HCT116 (cell line): ENCODE results near the gene HSF2BP.

Experiments
- CEBPB ChIP-seq: IDR thresholded peaks from 2 replicates; pipeline ENCODE4 v1.6.1; 2012; ENCODE audit warnings: low read depth
- EZH2 ChIP-seq: fragments of 200-600 bp; sonication (generic); IDR thresholded peaks from 2 replicates; pipeline ENCODE4 v1.6.1; 2017; ENCODE audit warnings: antibody characterized with exemption, mixed run types
- EZH2phosphoT487 ChIP-seq: fragments of 200-600 bp; IDR thresholded peaks from 2 replicates; pipeline ENCODE4 v1.6.1; 2018; ENCODE audit warnings: antibody characterized with exemption, borderline replicate concordance
- MAX ChIP-seq: IDR thresholded peaks from 2 replicates; pipeline ENCODE4 v1.6.1; 2012
- POLR2A ChIP-seq: IDR thresholded peaks from 2 replicates; pipeline ENCODE4 v1.7.0; 2011; ENCODE audit warnings: borderline replicate concordance; ENCODE audit not compliant: insufficient read depth, insufficient read length; ENCODE audit errors: extremely low read depth
- POLR2AphosphoS5 ChIP-seq: IDR thresholded peaks from 2 replicates; pipeline ENCODE4 v1.6.1; 2011; ENCODE audit warnings: mild to moderate bottlenecking, low read depth, low read length, moderate library complexity
- REST ChIP-seq: IDR thresholded peaks from 2 replicates; pipeline ENCODE4 v1.6.1; 2012; ENCODE audit warnings: low read depth
- SRF ChIP-seq: IDR thresholded peaks from 2 replicates; pipeline ENCODE4 v1.6.1; 2012; ENCODE audit warnings: low read depth
- TCF7L2 ChIP-seq: IDR thresholded peaks from 2 replicates; pipeline ENCODE4 v1.7.0; 2011; ENCODE audit warnings: borderline replicate concordance, inconsistent platforms; ENCODE audit not compliant: insufficient read depth, insufficient read length; ENCODE audit errors: extremely low read depth
- TF ChIP-seq, protein P1 (sequence below), 3 experiments: fragments of 200-600 bp in 1 of 3; sonication (generic) in 1 of 3; IDR thresholded peaks in 2 of 3; conservative IDR thresholded peaks in 1 of 3; 2 replicates each; pipeline ENCODE4 v1.5.1; 2012 to 2017; ENCODE audit warnings: low read depth in 2 of 3, low read length in 2 of 3, antibody characterized with exemption in 1 of 3, borderline replicate concordance in 1 of 3, control low read depth in 1 of 3, mild to moderate bottlenecking in 1 of 3, mixed read lengths in 1 of 3, mixed run types in 1 of 3, moderate library complexity in 1 of 3; ENCODE audit not compliant: insufficient read depth in 1 of 3
- TF ChIP-seq, protein P2 (sequence below): IDR thresholded peaks from 2 replicates; pipeline ENCODE4 v1.6.1; 2012

DNA sequence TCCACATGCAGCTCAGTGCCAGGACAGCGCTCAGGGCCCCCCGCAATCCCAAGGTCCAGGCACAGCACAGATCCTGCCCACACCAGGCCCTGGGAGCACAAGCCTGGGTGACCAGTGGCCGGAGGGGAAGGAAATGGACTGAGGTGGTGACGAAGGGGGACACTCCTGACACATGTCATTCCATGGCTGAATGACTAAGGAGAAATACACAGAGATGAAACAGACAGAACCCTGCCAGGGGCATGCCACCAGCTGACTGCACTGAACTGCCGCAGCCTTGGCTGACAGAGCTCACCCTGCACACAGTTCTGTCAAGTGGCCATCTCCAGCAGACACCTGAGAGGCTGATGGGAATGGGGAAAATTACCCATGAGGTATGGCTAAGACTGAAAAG lies 56.1 kb downstream of the HSF2BP start:
- TF ChIP-seq EZH2 (no peak), POLR2A (no peak), TCF7L2 (no peak), EZH2phosphoT487 (no peak), CEBPB (no peak), REST (no peak), POLR2AphosphoS5 (no peak), SRF (no peak), MAX (no peak)
- TF ChIP-seq, protein P1, sequence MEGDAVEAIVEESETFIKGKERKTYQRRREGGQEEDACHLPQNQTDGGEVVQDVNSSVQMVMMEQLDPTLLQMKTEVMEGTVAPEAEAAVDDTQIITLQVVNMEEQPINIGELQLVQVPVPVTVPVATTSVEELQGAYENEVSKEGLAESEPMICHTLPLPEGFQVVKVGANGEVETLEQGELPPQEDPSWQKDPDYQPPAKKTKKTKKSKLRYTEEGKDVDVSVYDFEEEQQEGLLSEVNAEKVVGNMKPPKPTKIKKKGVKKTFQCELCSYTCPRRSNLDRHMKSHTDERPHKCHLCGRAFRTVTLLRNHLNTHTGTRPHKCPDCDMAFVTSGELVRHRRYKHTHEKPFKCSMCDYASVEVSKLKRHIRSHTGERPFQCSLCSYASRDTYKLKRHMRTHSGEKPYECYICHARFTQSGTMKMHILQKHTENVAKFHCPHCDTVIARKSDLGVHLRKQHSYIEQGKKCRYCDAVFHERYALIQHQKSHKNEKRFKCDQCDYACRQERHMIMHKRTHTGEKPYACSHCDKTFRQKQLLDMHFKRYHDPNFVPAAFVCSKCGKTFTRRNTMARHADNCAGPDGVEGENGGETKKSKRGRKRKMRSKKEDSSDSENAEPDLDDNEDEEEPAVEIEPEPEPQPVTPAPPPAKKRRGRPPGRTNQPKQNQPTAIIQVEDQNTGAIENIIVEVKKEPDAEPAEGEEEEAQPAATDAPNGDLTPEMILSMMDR (IDR thresholded peaks at IDR 0.05 in 2 of 3, conservative IDR thresholded peaks at IDR 0.05 in 1 of 3; ENCODE audit: borderline replicate concordance in 1 of 3, insufficient read depth in 1 of 3, low read depth in 2 of 3, low read length in 2 of 3): no peak
- TF ChIP-seq, protein P2, sequence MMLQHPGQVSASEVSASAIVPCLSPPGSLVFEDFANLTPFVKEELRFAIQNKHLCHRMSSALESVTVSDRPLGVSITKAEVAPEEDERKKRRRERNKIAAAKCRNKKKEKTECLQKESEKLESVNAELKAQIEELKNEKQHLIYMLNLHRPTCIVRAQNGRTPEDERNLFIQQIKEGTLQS: no peak
